Stomach (tissue), 9 donors: ENCODE data around the gene ACTN4. TPM values are rescaled to one million over a fixed set of nuclear protein-coding genes. Genes with fewer than 3 reads are reported as not detected.

Source experiments
- DNase-seq, 2 donors: peaks; one replicate each; pipeline versions ENCODE4 v3.0.0 to v3.0.0-alpha.2; 2013 to 2019
- H3K27ac ChIP-seq, 5 donors: fragments of 200-600 bp in 4 of 5; sonication (generic) in 4 of 5; one replicate each; pipeline ENCODE4 v1.5.1; 2013 to 2019; ENCODE audit warnings: mild to moderate bottlenecking in 1 of 5, moderate library complexity in 1 of 5
- H3K27me3 ChIP-seq, 3 donors: fragments of 200-600 bp; sonication (generic); one replicate each; pipeline ENCODE4 v1.5.1; 2017 to 2019; ENCODE audit warnings: mixed run types in 1 of 3
- H3K36me3 ChIP-seq, 4 donors: fragments of 200-600 bp; sonication (generic); 1 replicate in 3 of 4; 2 replicates in 1 of 4; pipeline ENCODE4 v1.5.1; 2016 to 2019
- H3K4me1 ChIP-seq, 4 donors: fragments of 200-600 bp; sonication (generic); one replicate each; pipeline ENCODE4 v1.5.1; 2016 to 2019
- H3K4me3 ChIP-seq, 4 donors: fragments of 200-600 bp; sonication (generic) in 3 of 4; one replicate each; pipeline ENCODE4 v1.5.1; 2016 to 2019; ENCODE audit warnings: mild to moderate bottlenecking in 1 of 4
- H3K9me3 ChIP-seq, 4 donors: fragments of 200-600 bp; sonication (generic); one replicate each; pipeline ENCODE4 v1.5.1; 2016 to 2019
- CTCF ChIP-seq, 7 experiments: fragments of 450-650 bp in 4 of 7; fragments of 200-600 bp in 3 of 7; sonication (generic) in 3 of 7; IDR thresholded peaks; one replicate each; pipeline ENCODE4 v1.5.1; 2016 to 2019; ENCODE audit warnings: antibody characterized with exemption in 7 of 7, control low read depth in 2 of 7, mild to moderate bottlenecking in 1 of 7
- EP300 ChIP-seq: sonication (generic); formaldehyde crosslinking; IDR thresholded peaks from one replicate; pipeline ENCODE4 v1.6.1; 2017; ENCODE audit warnings: antibody characterized with exemption
- POLR2A ChIP-seq, 4 donors: fragments of 450-650 bp; IDR thresholded peaks; one replicate each; pipeline ENCODE4 v1.6.1; 2016; ENCODE audit warnings: antibody characterized with exemption in 4 of 4, control low read depth in 2 of 4, mild to moderate bottlenecking in 1 of 4, moderate library complexity in 1 of 4
- POLR2AphosphoS5 ChIP-seq, 3 donors: sonication (generic); formaldehyde crosslinking; IDR thresholded peaks; one replicate each; pipeline ENCODE4 v1.6.1; 2016; ENCODE audit warnings: antibody characterized with exemption in 3 of 3
- WGBS, 5 donors: extraction: QIAGEN DNeasy Blood & Tissue Kit in 3 of 5; methylation state at CpG; one replicate each; pipeline versions ENCODE4 v1.1.5 to v1.1.7; 2013 to 2018; 5-methylcytosine and 5-hydroxymethylcytosine counted together
- intact Hi-C: fragments of 100-400 bp; cut with DNase I; formaldehyde crosslinking; loops from one replicate; pipeline ENCODE4 v1.15.1; 2023; ENCODE audit warnings: low total_unique reads
- polyA plus RNA-seq, 3 donors: library from polyadenylated mRNA; stranded (reverse); fragments of 200-250 nt; gene quantifications; one replicate each; pipeline ENCODE4 v1.2.3, GENCODE V29; 2013
- total RNA-seq, 5 donors: library from RNA; depleted of rRNA; stranded (reverse); fragments of >200 nt; gene quantifications; one replicate each; pipeline versions ENCODE4 v1.1.0 to v1.2.3, GENCODE V29; 2014 to 2016
- donor health status: healthy with polysubstance abuse.
- donor health status: Bipolar disorder and iron deficiency.
- donor health status: healthy.

The ACTN4 gene
- total and polyA plus RNA-seq, 8 donors: 55.3 to 343 (median 261) TPM

DNA sequence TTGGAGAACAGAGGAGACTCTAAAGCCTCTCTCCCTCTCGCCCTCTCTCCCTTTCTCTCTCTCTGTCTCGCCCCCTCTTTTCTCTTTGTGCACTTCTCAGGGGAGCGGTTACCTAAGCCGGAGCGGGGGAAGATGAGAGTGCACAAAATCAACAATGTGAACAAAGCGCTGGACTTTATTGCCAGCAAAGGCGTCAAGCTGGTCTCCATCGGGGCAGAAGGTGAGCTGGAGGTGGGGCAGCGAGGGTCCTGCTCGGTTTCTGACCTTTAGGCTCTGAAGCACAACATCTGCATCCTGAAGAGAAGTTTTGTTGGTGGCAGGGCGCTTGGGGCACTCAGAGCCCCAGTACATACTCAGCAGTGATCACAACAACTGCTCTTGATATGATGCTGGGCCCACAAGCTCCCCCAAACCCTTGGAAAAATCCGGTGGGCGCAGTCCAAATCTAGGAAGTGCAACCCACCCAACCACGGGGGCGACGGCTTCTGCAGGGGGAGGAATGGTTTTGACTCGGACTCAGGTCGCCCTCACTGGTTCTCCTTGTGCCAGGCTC is 53.5 kb downstream of the ACTN4 start:
- intact Hi-C loops: loop anchor here (10.0 kb wide), 1 partner anchor 46 kb away; no protein-coding TSS in a partner anchor
- peak overlapping the region; percentile 75 to 96 (median 82) for H3K27ac ChIP-seq
- no peak for DNase-seq
- H3K36me3 ChIP-seq: peaks cover 50 to 84% (median 63%) of the 10 kb centered on the region in 4 donors
- no peak overlapping the region for H3K4me3 ChIP-seq
- H3K4me1 ChIP-seq: peaks cover 62 to 96% (median 84%) of the 10 kb centered on the region in 4 donors
- no peak for TF ChIP-seq POLR2A (IDR thresholded peaks at IDR 0.05)
- TF ChIP-seq POLR2AphosphoS5 (IDR thresholded peaks at IDR 0.05): no peak
- no peak for TF ChIP-seq EP300
- TF ChIP-seq CTCF (IDR thresholded peaks at IDR 0.05): no peak
- 39 to 57% (median 47%) methylated on average over 14 to 18 of the region's 18 CpGs for WGBS, 5 donors
- no peaks in the 10 kb centered on the region for H3K27me3 ChIP-seq
- no peaks in the 10 kb centered on the region for H3K9me3 ChIP-seq

DNA sequence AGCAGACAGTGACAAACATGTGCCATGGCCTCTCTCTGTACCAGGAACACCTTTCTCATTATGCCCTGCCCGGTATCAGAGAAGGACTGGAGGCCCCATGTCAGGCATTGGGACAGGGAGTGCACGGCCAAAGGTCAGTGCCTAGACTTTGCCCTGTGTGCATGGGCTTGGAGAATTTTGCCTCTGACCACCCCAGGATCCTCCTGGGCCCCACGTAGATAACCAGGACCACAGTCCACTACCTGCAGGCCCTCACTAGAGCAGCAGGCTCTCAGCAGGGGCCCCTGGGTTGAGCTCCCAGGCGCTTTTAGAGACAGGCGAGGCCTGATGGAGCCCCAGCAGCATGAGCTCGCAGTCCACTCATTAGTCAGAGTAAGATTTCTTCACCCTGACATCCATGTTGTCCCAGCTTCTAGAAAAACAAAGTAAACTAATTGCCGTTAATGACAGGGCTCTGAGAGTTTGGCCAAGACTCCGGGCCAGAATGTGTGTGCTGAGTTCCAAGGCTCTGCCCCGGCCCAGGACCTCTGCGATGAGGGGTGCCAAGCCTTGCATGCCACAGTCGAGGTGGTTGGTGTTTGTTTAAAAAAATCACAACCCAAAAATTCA is 54.1 kb downstream of the ACTN4 start:
- no peak for TF ChIP-seq POLR2A (IDR thresholded peaks at IDR 0.05)
- peak in 2 of 3 donors; percentile 27 to 56 for TF ChIP-seq POLR2AphosphoS5 (IDR thresholded peaks at IDR 0.05)
- 26 to 38% (median 30%) methylated on average over 10 to 11 of the region's 11 CpGs for WGBS, 5 donors
- Histone ChIP-seq H3K4me3 (no peak overlapping the region), H3K27ac (peak overlapping the region; percentile 75 to 96 (median 82)), H3K27me3 (no peaks in the 10 kb centered on the region), H3K36me3 (peaks cover 53 to 84% (median 66%) of the 10 kb centered on the region in 4 donors), H3K4me1 (peaks cover 63 to 96% (median 84%) of the 10 kb centered on the region in 4 donors), H3K9me3 (no peaks in the 10 kb centered on the region)
- peak in 1 of 2 donors; percentile 71 for DNase-seq
- intact Hi-C loops: loop anchor here (10.0 kb wide), 1 partner anchor 47 kb away; no protein-coding TSS in a partner anchor

DNA sequence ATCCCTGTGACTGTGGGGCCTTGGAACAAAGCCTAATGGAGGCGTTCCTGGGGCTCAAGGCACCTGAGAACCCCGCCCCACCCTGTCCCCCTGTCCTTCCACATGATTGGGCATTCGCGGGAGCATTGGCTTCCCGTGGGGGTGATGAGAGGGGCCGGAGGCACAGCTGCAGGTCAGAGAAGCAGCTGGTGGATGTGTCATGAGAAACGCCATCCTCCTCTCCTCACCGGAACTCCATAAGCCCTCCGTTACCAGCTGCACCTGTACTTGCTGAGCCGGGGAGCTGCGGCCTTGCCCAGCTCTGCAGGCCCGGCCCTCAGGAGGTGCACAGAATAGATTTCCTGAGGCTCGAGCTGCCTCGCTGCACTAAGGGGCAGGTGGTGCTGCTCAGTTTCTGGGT is 54.8 kb downstream of the ACTN4 start:
- H3K36me3 ChIP-seq: peaks cover 57 to 84% (median 71%) of the 10 kb centered on the region in 4 donors
- H3K27ac ChIP-seq: peak overlapping the region in 4 of 5 donors; percentile 79 to 96 (median 88)

GRCh38 chr19:38703509-38703908 is 56.1 kb downstream of the ACTN4 start:
- no peak for DNase-seq
- 83 to 91% (median 88%) methylated on average over 14 of the region's 14 CpGs for WGBS, 5 donors
- Histone ChIP-seq H3K27ac (peak overlapping the region in 3 of 5 donors; percentile 6 to 96 (median 93)), H3K36me3 (peaks cover 65 to 87% (median 79%) of the 10 kb centered on the region in 4 donors), H3K9me3 (no peaks in the 10 kb centered on the region), H3K4me1 (peaks cover 63 to 96% (median 83%) of the 10 kb centered on the region in 4 donors), H3K4me3 (no peak overlapping the region), H3K27me3 (no peaks in the 10 kb centered on the region)
- intact Hi-C loops: loop anchor here (10.0 kb wide), 1 partner anchor 49 kb away; no protein-coding TSS in a partner anchor
- TF ChIP-seq CTCF (IDR thresholded peaks at IDR 0.05): no peak
- TF ChIP-seq EP300: no peak
- no peak for TF ChIP-seq POLR2A (IDR thresholded peaks at IDR 0.05)
- no peak for TF ChIP-seq POLR2AphosphoS5 (IDR thresholded peaks at IDR 0.05)

More for the DNA sequence above, 54.8 kb downstream of the ACTN4 start:
- DNase-seq: no peak
- Histone ChIP-seq H3K27me3 (no peaks in the 10 kb centered on the region), H3K4me3 (no peak overlapping the region), H3K4me1 (peaks cover 63 to 96% (median 83%) of the 10 kb centered on the region in 4 donors), H3K9me3 (no peaks in the 10 kb centered on the region)
- intact Hi-C loops: loop anchor here (10.0 kb wide), 1 partner anchor 47 kb away; no protein-coding TSS in a partner anchor
- TF ChIP-seq EP300: no peak
- WGBS, 5 donors: 54 to 68% (median 64%) methylated on average over 7 to 14 of the region's 14 CpGs

DNA sequence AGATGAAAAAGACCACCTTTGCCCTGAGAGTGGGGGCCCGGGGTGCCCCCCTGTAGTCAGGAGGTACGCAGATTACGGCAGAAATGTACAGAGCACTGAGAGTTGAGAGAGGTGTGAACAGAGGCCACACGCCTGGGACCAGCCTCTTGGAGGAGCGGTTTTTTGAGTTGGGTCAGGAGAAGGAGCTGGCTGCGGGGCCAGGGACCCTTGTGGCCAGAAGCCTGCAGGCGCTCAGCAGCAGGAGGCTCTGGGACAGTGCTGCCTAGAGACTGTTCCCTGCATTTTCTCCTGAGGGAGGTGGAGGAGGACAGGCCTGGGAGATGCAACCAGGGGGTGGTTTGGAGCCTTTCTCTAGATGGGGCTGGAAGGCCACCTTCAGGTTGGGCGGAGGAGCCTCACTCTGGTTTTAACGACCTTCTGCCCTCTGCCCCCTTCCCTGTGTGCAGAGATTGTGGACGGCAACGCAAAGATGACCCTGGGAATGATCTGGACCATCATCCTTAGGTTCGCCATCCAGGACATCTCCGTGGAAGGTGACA is 57.1 kb downstream of the ACTN4 start:
- Histone ChIP-seq H3K27me3 (no peaks in the 10 kb centered on the region), H3K36me3 (peaks cover 75 to 97% (median 90%) of the 10 kb centered on the region in 4 donors), H3K9me3 (no peaks in the 10 kb centered on the region), H3K27ac (peak overlapping the region in 2 of 5 donors; percentile 76 to 88), H3K4me1 (peaks cover 57 to 96% (median 81%) of the 10 kb centered on the region in 4 donors), H3K4me3 (no peak overlapping the region)
- intact Hi-C loops: loop anchor here (10.0 kb wide), 1 partner anchor 50 kb away; no protein-coding TSS in a partner anchor
- DNase-seq: no peak
- WGBS, 5 donors: 89 to 93% (median 92%) methylated on average over 8 to 13 of the region's 13 CpGs
- no peak for TF ChIP-seq POLR2A (IDR thresholded peaks at IDR 0.05)
